HG02759 (cell line): Measurements from ENCODE around the gene SWSAP1.
"Not testable (repeated sequence)": the region's sequence is repeated elsewhere in the genome, so short reads cannot be mapped to it uniquely, and the experiment has no call there.

Experiments used
- ATAC-seq: cut with Tn5 transposase; IDR thresholded peaks from one replicate; pipeline ENCODE4 v1.9.1; 2021; ENCODE audit warnings: mild to moderate bottlenecking, moderate library complexity; ENCODE audit not compliant: unreplicated experiment

Gene SWSAP1, protein sequence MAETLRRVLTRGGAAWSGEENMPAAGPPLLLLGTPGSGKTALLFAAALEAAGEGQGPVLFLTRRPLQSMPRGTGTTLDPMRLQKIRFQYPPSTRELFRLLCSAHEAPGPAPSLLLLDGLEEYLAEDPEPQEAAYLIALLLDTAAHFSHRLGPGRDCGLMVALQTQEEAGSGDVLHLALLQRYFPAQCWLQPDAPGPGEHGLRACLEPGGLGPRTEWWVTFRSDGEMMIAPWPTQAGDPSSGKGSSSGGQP

DNA sequence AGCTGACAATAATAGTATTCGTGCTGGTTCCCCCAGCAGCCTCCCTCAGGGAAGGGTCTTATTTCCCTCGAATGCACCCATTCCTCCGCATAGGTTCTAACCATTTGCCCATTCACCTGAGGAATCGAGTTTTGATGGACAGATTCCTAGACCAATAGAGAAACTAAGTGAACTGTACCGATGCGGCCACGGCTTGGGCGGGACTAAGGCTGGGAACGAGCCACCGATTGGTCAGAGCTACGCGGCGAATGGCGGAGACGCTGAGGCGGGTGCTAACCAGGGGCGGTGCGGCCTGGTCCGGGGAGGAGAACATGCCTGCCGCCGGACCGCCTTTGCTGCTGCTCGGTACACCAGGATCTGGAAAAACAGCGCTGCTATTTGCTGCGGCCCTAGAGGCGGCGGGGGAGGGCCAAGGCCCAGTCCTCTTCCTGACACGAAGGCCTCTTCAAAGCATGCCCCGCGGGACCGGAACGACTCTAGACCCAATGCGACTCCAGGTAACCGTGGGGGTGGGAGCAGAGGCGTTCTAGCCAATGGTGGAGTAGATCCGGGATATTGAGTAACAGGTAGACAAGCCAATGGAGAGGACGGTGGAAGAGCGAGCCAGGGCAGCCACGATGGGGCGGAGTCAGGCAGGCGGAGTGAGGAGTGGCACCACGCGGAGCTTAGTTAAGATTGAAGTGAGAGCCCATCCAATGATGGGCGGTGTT, at the start of gene SWSAP1:
Gene SWSAP1 (plus strand): TSS at position 234 of the 710 bp plus-strand sequence. CDS start 15 bp downstream, at position 249.
- peak; percentile 91 for ATAC-seq

DNA sequence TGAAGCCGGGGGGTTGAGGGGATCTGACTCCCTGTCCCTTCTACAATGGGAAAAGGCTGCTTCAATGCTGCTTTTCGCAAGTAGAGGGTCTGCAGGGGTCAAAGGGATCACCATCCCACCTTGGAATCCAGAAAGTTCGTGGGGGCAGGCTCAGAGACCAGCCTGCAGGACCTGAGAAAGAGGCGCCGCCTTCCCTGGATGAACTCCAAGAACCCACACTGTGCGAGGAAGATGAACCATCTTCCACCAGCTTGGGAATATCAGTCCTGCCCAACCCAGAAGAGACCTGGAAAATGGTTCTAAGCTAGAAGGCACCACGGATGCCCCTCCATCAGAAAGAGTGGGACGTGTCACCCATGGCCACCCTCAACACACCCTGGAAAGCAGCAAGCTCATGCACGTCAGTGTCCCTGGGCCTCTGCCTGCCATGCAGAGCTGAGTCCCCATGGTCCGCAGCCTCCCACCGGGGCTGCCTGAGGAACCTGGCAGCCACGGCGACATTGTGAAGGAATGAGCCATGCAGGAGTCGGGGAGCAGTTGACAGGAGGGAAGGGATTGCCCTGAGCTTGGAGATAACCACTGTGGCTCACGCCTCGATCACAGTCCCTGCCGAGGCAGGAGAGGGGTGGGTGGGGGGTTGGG, 49.6 kb upstream of the SWSAP1 start:
- no peak for ATAC-seq

DNA sequence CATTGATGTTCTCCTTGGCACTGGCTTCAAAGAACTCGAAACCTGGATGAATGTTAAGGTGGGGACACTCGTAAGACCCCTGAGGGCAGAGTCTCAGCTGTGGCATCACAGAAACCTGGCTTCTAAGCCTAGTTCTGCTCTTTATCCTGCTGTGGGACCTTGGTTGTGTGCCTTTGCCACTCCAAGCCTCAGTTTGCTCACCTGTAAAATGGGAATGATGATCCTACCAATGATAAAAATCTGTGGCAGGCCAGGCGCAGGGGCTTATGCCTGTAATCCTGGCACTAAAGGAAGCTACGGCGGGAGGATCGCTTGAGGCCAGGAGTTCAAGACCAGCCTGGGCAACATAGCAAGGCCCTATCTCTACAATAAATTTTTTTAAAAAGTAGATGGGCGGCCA, 48.9 kb upstream of the SWSAP1 start:
- ATAC-seq = no peak

DNA sequence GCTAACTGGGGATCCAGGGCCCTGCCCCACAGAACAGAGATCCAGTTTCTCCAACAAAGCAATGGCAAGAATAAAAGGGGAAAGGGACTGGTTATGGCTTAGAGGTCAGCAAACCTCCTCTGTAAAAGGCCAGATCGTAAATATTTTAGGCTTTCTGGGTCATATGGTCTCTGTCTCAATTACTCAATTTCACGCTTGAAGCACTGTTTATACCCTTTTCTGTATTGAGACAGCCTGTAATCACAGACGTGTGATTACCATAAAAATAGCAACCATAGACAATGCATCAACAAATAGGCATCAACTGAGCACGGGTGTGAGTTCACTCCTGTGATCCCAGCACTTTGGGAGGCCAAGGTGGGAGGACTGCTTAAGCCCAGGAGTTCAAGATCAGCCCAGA, 44.3 kb upstream of the SWSAP1 start:
- ATAC-seq = no peak

DNA sequence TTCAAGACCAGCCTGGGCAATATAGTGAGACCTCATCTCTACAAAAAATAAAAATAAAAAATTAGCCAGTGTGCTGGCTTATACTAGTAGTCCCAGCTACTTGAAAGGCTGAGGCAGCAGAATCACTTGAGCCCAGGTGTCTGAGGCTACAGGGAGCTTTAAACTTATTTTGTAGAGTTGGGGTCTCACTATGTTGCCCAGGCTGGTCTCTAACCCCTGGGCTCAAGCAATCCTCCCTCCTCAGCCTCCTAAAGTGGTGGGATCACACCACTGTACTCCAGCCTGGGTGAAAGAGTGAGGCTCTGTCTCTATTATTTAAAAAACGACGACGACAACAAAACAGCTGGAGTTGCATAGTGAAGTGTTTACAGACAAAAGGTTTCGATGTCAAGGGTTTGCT, 43.0 kb upstream of the SWSAP1 start:
- no peak for ATAC-seq

DNA sequence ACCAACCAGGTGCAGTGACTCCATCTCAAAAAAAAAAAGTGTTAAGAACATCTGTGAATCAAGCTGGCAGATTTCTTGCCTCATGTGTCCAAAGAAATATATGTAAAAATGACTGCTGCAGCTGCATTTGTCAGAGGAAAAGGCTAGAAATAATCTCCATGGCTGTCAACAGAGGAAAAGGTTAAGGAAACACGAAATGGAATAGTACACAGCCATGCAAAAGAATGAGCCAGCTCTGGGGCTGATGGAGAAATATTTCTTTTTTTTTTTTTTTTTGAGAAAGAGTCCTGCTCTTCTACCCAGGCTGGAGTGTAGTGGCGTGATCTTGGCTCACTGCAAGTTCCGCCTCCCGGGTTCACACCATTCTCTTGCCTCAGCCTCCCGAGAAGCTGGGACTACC, 41.6 kb upstream of the SWSAP1 start:
- ATAC-seq = no peak

DNA sequence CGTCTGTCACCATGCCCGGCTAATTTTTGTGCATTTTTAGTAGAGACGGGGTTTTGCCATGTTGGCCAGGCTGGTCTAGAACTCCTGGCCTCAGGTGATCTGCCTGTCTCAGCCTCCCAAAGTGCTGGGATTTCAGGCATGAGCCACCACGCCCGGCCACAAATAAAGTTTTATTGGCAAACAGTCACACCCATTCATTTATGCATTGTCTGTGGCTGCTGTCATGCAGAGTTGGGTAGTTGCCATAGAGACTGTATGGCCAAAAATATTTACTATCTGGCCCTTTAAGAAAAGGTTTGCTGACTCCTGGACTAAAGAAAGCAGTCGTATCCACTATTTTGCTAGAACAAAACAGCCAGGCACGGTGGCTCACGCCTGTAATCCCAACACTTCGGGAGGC, 40.6 kb upstream of the SWSAP1 start:
- ATAC-seq = not testable (repeated sequence)

DNA sequence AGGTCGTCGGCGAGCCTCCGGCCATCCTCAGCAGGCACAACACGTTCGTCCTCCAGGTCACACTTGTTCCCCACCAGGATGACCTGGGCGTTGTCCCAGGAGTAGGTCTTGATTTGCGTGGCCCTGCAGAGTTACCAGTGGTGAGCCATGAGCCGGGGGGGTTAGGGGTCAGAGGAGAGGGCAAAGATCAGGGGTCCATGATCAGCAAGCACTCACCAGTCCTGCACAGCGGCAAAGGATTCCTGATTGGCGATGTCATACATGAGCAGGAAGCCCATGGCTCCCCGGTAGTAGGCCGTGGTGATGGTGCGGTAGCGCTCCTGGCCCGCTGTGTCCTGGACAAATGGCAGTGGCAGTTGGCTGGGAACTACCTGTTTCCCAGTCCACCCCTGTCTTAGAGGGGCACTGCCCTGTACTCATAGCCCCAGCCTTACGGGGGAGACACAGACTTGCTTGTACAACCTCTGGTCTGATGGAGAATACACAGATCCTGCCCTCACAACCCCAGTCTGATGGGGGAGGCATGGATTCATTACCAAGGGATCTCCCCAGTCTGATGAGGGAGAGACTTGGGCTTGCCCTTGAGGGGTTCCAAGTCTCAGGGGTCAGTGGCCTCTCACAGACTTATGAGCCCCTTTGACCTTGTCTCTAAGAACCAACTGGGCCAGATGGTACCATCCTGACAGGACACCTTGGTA, 38.9 kb upstream of the SWSAP1 start:
- ATAC-seq = no peak

DNA sequence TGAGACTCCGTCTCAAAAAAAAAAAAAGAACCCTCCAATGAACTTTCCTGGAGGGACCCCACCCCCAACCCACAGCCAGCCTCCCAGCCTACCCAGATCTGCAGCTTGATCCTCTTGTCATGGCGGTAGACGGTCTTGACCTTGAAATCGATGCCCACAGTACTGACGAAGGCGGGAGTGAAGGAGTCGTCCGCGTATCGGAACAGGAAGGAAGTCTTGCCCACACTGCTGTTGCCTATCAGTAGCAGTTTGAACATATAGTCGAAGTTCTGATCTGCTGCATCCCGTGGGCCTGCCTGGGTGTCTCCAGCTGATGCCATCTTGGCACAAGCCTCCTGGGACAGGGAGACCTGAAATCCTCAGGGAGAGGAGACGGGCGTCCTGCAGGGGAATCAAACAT, 37.4 kb upstream of the SWSAP1 start:
- no peak for ATAC-seq

DNA sequence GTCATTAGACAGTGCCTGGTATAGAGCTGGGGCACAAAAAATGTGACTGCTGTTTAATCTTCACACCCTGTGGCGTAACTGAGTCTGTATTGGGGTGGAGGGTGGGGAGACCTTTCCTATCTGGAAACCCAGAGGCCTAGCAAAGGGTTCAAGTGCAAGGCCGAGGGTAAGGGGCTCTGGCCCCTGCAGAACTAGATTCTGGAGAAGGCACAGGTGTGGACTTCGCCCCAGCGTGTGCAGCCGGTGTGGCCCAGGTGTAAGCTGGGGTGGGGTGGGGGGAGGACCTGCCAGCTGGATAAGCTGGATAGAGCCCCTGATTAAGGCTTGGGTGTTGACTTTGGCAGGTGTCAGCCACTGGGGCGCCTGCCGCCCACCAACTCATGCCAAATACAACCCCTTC, 36.3 kb upstream of the SWSAP1 start:
- ATAC-seq = no peak

DNA sequence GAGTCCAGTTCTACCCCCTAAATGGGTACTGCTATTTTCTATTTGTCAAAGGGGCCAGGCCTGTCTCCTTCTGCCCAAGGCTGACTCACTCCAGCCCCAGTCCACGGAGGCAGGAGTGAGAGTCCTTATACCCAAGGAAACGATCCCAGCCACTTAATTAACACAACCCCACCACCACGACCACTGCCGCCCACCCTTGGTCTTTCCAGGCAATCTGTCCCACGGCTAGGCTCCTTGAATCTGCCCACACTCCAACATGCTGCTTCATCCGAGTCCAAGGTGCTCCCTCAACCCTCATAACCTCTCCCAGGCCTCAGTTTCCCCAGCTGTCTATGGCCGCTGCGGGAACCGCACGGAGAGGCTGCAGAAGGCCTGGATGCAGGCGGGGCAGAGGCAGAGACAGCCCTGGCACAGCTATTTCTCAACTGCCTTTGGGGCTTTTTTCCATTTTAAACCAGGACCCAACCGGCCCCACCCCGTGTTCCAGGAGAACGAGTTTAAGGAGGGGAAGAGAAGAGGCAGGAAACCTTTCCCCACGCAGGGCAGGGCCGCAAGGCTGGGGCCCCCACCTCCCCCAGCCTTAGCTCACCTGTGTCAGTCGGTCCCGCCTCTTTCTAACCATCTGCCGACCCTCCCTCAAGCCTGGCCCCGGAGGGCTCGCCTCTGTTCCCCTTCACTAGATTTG, 35.8 kb upstream of the SWSAP1 start:
- no peak for ATAC-seq

DNA sequence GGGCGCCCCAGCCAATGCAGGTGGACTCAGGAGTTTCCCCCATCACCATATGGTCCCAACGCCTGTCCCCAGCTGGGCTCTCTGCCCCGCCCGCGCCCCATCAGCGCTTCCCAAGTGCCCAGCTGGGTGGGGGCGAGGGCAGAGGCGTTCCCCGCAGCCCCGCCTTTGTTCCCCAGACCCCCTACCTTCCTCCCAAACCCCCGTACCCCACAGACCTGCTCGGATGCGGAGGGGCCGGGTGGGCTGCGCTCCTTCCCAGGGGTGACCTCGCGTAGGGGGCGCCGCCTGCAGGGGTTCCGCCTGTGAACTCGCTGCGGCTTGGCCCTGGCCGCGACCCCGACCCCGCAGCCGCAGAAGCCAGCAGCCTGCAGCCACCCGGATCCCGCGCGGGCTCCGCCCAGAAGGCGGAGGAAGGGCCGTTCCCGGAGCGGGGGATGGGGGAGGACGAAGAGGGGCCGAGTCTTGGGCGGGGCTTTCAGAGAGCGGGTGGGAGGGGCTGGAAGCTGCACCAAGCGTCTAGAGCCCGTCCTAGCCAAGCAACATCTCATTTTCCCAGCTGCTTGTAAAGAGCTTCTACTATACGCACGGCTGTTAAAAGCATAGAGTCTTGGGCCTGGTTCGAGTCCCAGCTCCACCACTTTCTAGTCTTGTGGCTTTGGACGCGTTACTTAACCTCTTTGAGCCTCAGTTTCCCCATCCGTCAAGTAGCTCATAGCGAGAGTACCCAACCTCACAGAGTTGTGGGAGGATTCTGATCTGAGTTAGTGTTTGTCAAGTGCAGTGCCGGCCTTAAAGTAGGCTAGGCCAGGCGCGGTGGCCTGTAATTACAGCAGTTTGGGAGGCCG, 35.0 kb upstream of the SWSAP1 start, which contains the start of gene RAB3D:
Gene RAB3D (minus strand): TSS at position 404 of the 845 bp plus-strand sequence. CDS start 2,258 bp downstream, outside the sequence.
- peak; percentile 66 for ATAC-seq

DNA sequence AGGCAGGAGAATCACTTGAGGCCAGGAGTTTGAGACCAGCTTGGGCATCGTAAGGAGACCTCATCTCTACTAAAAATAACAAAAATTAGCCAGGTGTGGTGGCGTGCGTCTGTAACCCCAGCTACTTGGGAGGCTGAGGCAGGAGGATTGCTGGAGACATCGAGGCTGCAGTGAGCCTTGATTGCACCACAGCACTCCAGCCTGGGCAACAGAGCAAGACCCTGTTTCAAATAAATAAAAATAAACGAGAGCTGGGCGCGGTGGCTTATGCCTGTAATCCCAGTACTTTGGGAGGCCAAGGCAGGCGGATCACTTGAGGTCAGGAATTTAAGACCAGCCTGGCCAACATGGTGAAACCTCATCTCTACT, 34.4 kb upstream of the SWSAP1 start:
- ATAC-seq = not testable (repeated sequence)

DNA sequence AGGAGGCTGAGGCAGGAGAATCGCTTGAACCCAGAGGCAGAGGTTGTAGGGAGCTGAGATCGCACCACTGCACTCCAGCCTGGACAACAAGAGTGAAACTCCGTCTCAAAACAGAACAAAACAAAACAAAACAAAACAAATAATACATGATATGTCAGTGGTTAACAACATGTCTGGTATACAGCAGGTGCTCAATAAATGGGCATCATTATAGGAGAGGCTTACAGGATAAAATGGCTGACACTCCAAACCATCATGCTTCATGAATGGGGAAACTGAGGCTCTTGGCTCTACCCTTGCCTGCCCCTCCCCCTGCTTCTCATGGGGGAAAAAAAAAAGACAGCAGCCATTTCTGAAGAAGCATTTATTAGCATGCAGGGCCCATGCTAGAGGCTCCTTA, 32.0 kb upstream of the SWSAP1 start:
- no peak for ATAC-seq

DNA sequence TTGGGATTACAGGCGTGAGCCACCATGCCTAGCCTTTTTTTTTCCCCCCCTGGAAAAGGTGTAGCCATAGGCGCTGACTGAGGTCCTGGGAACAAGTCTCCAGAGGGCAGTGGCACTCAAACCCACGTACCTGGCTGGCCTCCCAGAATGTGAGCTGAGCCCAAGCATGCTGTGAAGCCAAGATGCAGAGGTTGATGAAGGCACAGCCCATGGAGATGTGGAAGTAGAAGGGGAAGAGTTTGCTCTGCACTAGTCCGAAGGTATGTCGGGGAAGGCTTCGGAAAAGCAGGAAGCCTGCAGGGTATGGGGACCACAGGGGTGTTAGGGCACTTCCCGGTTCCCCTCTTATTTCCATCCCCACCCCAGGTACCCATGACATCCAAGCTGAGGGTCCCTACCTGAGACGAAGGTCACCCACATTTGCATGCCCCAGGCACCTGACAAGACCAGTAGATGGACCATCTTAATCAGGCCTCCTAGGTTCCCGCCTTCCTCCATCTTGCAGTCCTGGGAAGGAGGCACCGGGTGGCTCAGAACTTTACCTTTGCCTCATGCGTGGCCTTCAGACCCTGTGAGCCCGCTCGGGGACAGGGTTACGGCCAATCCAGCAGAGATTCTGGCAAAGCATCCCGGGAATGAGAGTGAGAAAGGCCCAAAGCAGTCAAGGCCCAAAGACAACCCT, 29.2 kb upstream of the SWSAP1 start:
- no peak for ATAC-seq

DNA sequence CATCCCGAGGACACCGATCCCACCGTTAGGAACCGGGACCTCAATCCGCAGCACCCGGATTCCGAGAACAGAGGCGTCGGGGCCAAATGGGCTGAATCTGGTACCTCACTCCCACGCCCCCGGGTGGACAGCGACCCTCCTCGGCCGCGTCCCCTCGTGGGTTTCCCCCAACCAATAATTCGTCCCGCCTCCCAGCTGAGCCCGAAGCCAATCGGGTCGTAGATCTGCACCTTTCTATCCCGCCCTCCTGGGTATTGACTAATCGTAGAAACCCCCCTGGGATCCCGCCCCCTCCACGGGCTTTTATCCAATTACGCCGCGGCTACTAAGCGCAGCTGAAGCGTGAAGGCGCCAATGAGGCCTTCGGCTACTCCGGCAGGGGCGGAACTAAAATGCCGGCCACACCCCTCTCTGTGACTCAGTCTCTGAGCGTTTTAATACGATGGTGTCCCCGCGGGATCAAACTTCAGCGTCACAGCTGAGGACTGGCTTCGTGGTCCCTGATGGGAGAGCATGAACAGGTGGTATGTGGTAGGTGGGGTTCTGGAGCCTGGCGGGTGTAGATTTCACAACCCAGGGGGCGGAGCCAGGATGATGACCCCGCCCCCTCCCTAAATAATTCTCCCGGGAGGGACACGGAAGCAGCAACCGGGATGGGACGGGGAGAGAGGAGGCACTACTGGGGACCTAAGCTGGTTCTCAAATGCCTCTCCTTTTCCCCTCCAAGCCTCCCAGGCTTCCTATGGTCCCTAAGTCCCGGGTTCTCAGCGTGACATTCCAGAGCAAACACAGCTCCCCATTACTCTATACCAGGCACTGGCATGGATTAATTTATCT, 28.1 kb upstream of the SWSAP1 start, which contains the start of the genes CCDC159 and TMEM205:
Gene CCDC159 (plus strand): TSS at position 416 of the 837 bp plus-strand sequence. CDS start 88 bp downstream, at position 504.
Gene TMEM205 (minus strand): TSS at position 165 of the 837 bp plus-strand sequence. CDS start 649 bp downstream, outside the sequence.
- ATAC-seq = peak; percentile 92

DNA sequence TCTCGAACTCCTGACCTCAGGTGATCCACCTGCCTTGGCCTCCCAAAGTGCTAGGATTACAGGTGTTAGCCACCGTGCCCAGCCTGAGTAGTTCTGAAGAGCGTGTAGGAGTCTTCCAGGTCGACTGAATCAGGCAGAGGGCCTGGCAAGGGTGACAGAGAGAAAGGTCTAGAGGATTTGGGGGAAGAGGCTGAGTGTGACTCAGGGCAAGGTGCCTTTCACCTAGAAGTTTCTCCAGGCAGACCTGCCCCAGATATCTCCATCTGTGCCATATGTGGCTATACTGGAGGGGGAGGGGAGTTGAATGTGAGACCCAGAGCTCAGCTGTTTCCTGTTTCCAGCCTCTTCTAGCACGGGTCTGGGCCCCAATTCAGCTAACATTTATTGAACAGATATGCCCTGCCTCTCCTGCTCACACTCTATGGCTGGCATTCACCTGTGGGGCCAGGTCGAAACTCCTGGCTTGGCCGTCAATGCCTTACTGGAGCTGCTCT, 26.9 kb upstream of the SWSAP1 start:
- no peak for ATAC-seq

DNA sequence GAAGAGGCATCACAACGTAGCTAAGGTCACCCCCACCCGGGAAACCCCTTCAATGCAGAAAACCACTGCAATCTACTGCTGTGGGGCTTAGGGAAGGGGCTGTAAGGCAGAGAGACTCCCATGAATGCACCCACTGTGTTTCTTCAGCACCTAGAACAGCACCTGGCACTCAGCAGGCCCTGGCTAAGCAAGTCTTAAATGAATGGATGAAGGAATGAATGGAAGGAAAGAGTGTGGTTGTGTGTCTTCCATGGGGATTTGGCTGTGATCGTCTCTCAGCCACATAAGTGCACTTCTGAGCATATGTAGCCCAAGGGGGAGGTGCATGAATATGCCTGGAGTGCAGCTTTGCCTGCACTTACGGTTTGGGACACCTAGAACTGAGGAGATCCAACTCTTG, 25.3 kb upstream of the SWSAP1 start:
- ATAC-seq = no peak
